Neuronal stem cell (in vitro differentiated cells): ENCODE data around the gene FPGS.

Source experiments
- DNase-seq: peaks from one replicate; pipeline ENCODE4 v3.0.0-alpha.2; 2013; ENCODE audit warnings: low spot score
- H2AFZ ChIP-seq: one replicate; pipeline ENCODE4 v1.6.1; 2013; ENCODE audit warnings: mild to moderate bottlenecking, low read length, inconsistent platforms
- H2AK5ac ChIP-seq: 2 replicates; pipeline ENCODE4 v1.6.1; 2013; ENCODE audit warnings: low read depth, mild to moderate bottlenecking, inconsistent platforms, low read length, moderate library complexity, mixed read lengths
- H2BK120ac ChIP-seq: 2 replicates; pipeline ENCODE4 v1.6.1; 2013; ENCODE audit warnings: low read depth, mild to moderate bottlenecking, inconsistent platforms, low read length, moderate library complexity, mixed read lengths
- H2BK12ac ChIP-seq: one replicate; pipeline ENCODE4 v1.6.1; 2013; ENCODE audit warnings: low read length, inconsistent platforms
- H2BK15ac ChIP-seq: 2 replicates; pipeline ENCODE4 v1.6.1; 2013; ENCODE audit warnings: mild to moderate bottlenecking, low read length, inconsistent platforms, mixed read lengths
- H2BK5ac ChIP-seq: one replicate; pipeline ENCODE4 v1.6.1; 2013; ENCODE audit warnings: inconsistent platforms, mild to moderate bottlenecking, low read length, moderate library complexity
- H3K14ac ChIP-seq: one replicate; pipeline ENCODE4 v1.6.1; 2013; ENCODE audit warnings: low read length, inconsistent platforms
- H3K18ac ChIP-seq: 2 replicates; pipeline ENCODE4 v1.6.1; 2013; ENCODE audit warnings: low read length, inconsistent platforms
- H3K23ac ChIP-seq: 2 replicates; pipeline ENCODE4 v1.6.1; 2013; ENCODE audit warnings: low read depth, mild to moderate bottlenecking, mixed read lengths, low read length, inconsistent platforms; ENCODE audit not compliant: poor library complexity
- H3K27ac ChIP-seq: replicated peaks from 3 replicates; pipeline ENCODE4 v1.5.1; 2013; ENCODE audit warnings: low read length, inconsistent platforms
- H3K27me3 ChIP-seq, 3 experiments: 2 replicates each; pipeline ENCODE4 v1.6.1; 2013; ENCODE audit warnings: low read length in 3 of 3, mild to moderate bottlenecking in 2 of 3, inconsistent platforms in 1 of 3, low read depth in 1 of 3, mixed read lengths in 1 of 3, moderate library complexity in 1 of 3; ENCODE audit not compliant: control insufficient read depth in 3 of 3, insufficient read depth in 3 of 3
- H3K36me3 ChIP-seq, 2 donors: replicated peaks in 1 of 2; 2 replicates each; pipeline ENCODE4 v1.6.1; 2013; ENCODE audit warnings: low read length in 2 of 2; ENCODE audit not compliant: control insufficient read depth in 2 of 2, insufficient read depth in 2 of 2
- H3K4ac ChIP-seq: 2 replicates; pipeline ENCODE4 v1.6.1; 2013; ENCODE audit warnings: inconsistent platforms, mild to moderate bottlenecking, low read length, moderate library complexity
- H3K4me1 ChIP-seq, 2 donors: 1 replicate in 1 of 2; 2 replicates in 1 of 2; pipeline ENCODE4 v1.6.1; 2013; ENCODE audit warnings: low read length in 2 of 2, low read depth in 1 of 2; ENCODE audit not compliant: control insufficient read depth in 2 of 2, insufficient read depth in 1 of 2
- H3K4me2 ChIP-seq: one replicate; pipeline ENCODE4 v1.6.1; 2013; ENCODE audit warnings: mild to moderate bottlenecking, low read length, inconsistent platforms; ENCODE audit not compliant: insufficient read depth, poor library complexity, severe bottlenecking
- H3K4me3 ChIP-seq, 2 donors: 2 replicates each; pipeline ENCODE4 v1.5.1; 2013; ENCODE audit warnings: low read length in 2 of 2, mild to moderate bottlenecking in 2 of 2, inconsistent platforms in 1 of 2, moderate library complexity in 1 of 2
- H3K79me1 ChIP-seq: one replicate; pipeline ENCODE4 v1.6.1; 2013; ENCODE audit warnings: low read depth, mild to moderate bottlenecking, inconsistent platforms, low read length, moderate library complexity
- H3K9ac ChIP-seq: one replicate; pipeline ENCODE4 v1.6.1; 2013; ENCODE audit warnings: mild to moderate bottlenecking, low read depth, low read length, inconsistent platforms; ENCODE audit not compliant: poor library complexity
- H3K9me3 ChIP-seq, 2 donors: replicated peaks in 1 of 2; 2 replicates each; pipeline versions ENCODE3 to v1.6.1; 2013; ENCODE audit warnings: low read length in 2 of 2, mild to moderate bottlenecking in 2 of 2, inconsistent platforms in 1 of 2, low read depth in 1 of 2, mixed read lengths in 1 of 2, moderate library complexity in 1 of 2; ENCODE audit not compliant: control insufficient read depth in 2 of 2, insufficient read depth in 1 of 2
- H4K8ac ChIP-seq: one replicate; pipeline ENCODE4 v1.6.1; 2013; ENCODE audit warnings: low read depth, mild to moderate bottlenecking, inconsistent platforms, low read length, moderate library complexity
- H4K91ac ChIP-seq: one replicate; pipeline ENCODE4 v1.6.1; 2013; ENCODE audit warnings: low read length, low read depth, mild to moderate bottlenecking, inconsistent platforms; ENCODE audit not compliant: poor library complexity
- WGBS, 2 donors: extraction: QIAGEN DNeasy Blood & Tissue Kit; methylation state at CpG; one replicate each; pipeline ENCODE4 v1.1.7; 2013; ENCODE audit warnings: missing lambda C conversion rate in 2 of 2, mixed read lengths in 1 of 2; ENCODE audit not compliant: insufficient read length in 2 of 2, insufficient replicate concordance in 1 of 2; ENCODE audit errors: extremely low coverage in 2 of 2; 5-methylcytosine and 5-hydroxymethylcytosine counted together

The FPGS gene

GRCh38 chr9:127777368-127777980, 25.2 kb upstream of the FPGS start:
- Histone ChIP-seq H4K8ac (no peak overlapping the region), H4K91ac (no peak overlapping the region), H3K18ac (no peak overlapping the region), H3K4me2 (no peak overlapping the region), H2BK12ac (no peak overlapping the region), H2BK15ac (no peak overlapping the region), H2AK5ac (no peak overlapping the region), H3K4ac (no peak overlapping the region), H3K27me3 (peaks cover 0 to 21% (median 0%) of the 10 kb centered on the region in 3 experiments), H2AFZ (no peak overlapping the region), H2BK5ac (no peak overlapping the region), H3K9me3 (no peaks in the 10 kb centered on the region), H3K9ac (no peak overlapping the region), H3K23ac (no peak overlapping the region), H3K4me3 (no peak overlapping the region), H3K27ac (no peak overlapping the region), H3K4me1 (peaks cover 9 to 15% of the 10 kb centered on the region in 2 donors), H3K36me3 (no peaks in the 10 kb centered on the region), H3K79me1 (no peaks in the 10 kb centered on the region), H2BK120ac (no peak overlapping the region), H3K14ac (no peak overlapping the region)
- no peak for DNase-seq
- WGBS, 2 donors, result no CpG with 5 or more reads among the region's 18 CpGs

DNA sequence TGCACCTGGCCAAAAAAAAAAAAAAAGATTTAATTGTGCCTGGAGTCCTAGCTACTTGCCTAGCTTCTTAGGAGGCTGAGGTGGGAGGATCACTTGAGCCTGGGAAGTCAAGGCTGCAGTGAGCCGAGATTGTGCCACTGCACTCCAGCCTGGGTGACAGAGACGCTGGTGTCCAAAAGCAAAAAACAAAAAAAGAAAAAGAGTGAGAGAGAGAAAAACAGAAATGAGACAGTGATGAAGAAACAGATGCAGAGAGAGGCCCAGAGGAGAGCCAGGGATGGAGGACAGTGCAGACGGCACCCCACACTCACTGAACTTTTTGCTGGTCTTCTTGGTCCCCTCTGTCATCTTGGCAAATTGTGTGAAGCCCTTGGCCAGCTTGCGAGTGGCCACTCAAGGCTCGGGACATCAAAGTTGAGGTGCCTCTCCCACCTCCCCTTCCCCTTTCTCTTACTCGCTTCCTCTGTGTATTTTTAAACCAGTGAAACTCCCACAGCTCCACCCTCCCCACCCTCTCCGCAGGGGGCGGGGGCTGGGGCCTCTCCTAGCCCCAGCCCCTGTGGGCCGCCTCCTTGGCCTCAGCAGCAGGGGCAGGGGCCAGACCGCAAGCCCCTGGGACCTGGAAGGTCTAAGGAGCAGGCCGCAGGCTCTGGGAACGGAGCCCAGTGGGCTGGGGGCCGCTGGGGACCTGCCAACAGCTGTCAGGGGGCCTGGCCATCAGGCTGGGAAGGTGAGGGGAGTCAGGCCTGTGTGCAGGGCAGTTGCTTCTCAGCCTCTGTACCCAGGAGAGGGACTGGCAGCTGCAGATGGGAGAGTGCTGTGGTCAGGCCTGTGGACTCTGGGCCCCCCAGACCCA, 24.2 kb upstream of the FPGS start, which contains the start of gene SH2D3C:
Gene SH2D3C (minus strand): TSS at position 387 of the 856 bp plus-strand sequence. CDS start 39 bp downstream, at position 348.
- no CpG with 5 or more reads among the region's 13 CpGs for WGBS, 2 donors
- Histone ChIP-seq H3K4me3 (peak within 1 kb of the TSS in 1 of 2 donors; percentile 39), H3K14ac (no peak within 1 kb of the TSS), H2BK12ac (peak within 1 kb of the TSS; percentile 69), H3K4me1 (peaks cover 9 to 19% of the 10 kb centered on the region in 2 donors), H2AFZ (peak within 1 kb of the TSS; percentile 40), H3K9me3 (no peaks in the 10 kb centered on the region), H3K79me1 (no peaks in the 10 kb centered on the region), H4K8ac (no peak within 1 kb of the TSS), H3K27ac (no peak within 1 kb of the TSS), H2AK5ac (peak within 1 kb of the TSS; percentile 73), H2BK5ac (peak within 1 kb of the TSS; percentile 47), H3K18ac (peak within 1 kb of the TSS; percentile 76), H3K23ac (peak within 1 kb of the TSS; percentile 27), H2BK15ac (peak within 1 kb of the TSS; percentile 0), H3K4me2 (no peak within 1 kb of the TSS), H2BK120ac (no peak within 1 kb of the TSS), H3K9ac (peak within 1 kb of the TSS; percentile 45), H4K91ac (peak within 1 kb of the TSS; percentile 77), H3K4ac (no peak within 1 kb of the TSS), H3K36me3 (no peaks in the 10 kb centered on the region), H3K27me3 (peaks cover 0 to 29% (median 0%) of the 10 kb centered on the region in 3 experiments)
- DNase-seq, result no peak

DNA sequence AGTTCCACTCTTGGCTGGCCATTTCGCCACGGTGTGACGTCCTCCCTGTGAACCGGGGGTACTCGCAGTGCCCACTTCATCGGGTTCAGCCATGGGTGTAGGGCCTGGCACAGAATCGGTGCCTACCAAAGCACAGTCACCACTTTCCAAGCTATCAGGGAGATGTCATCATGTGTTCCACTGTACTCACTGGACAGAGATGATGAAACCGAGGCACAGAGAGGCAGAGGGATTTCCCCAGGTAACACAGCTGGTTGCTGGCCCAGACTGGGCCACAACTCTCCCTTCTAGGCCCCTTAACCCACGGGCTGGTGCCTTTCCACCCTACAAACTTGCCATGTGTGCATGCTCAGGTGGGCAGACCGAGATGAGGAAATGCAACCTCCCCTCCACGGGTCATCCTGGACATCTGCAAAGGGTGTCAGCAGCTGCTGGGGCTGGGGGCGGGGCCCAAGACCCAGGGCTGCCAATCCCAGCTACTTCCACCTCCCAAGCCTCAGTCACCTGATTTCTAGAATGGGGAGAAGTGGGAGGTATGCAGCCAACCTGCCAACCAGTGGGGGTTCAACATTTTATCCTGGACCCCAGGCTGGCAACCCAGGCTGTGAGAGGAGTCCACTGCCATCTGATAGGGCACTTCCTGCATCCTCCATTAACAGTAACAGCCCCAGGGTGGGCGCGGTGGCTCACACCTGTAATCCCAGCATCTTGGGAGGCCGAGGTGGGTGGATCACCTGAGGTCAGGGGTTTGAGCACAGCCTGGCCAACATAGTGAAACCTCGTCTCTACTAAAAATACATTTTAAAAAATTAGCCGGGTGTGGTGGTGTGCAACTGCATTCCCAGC, 23.3 kb upstream of the FPGS start:
- Histone ChIP-seq H3K27ac (no peak overlapping the region), H3K23ac (peak overlapping the region; percentile 27), H3K27me3 (peaks cover 0 to 29% (median 0%) of the 10 kb centered on the region in 3 experiments), H2AFZ (no peak overlapping the region), H3K9me3 (no peaks in the 10 kb centered on the region), H3K4me2 (no peak overlapping the region), H3K79me1 (no peaks in the 10 kb centered on the region), H3K36me3 (no peaks in the 10 kb centered on the region), H2BK12ac (peak overlapping the region; percentile 69), H4K91ac (peak overlapping the region; percentile 77), H2BK5ac (peak overlapping the region; percentile 47), H3K4me3 (peak overlapping the region in 1 of 2 donors; percentile 39), H3K4me1 (peaks cover 9 to 22% of the 10 kb centered on the region in 2 donors), H3K4ac (no peak overlapping the region), H2BK15ac (peak overlapping the region; percentile 0), H3K9ac (peak overlapping the region; percentile 45), H4K8ac (no peak overlapping the region), H3K14ac (no peak overlapping the region), H3K18ac (peak overlapping the region; percentile 76), H2BK120ac (no peak overlapping the region), H2AK5ac (peak overlapping the region; percentile 73)
- WGBS, 2 donors, result no CpG with 5 or more reads among the region's 17 CpGs
- DNase-seq, result no peak
